NCI-H446 treated with DMSO at 0.1 percent for 48 hours (cell line): ENCODE data around the gene GATD1.

Experiments
- DNase-seq: peaks from one replicate; lab custom pipeline; 2025; lab: John Stamatoyannopoulos, UW

The GATD1 gene

GRCh38 chr11:812390-812789, 35.1 kb upstream of the GATD1 start:
- DNase-seq = no peak

DNA sequence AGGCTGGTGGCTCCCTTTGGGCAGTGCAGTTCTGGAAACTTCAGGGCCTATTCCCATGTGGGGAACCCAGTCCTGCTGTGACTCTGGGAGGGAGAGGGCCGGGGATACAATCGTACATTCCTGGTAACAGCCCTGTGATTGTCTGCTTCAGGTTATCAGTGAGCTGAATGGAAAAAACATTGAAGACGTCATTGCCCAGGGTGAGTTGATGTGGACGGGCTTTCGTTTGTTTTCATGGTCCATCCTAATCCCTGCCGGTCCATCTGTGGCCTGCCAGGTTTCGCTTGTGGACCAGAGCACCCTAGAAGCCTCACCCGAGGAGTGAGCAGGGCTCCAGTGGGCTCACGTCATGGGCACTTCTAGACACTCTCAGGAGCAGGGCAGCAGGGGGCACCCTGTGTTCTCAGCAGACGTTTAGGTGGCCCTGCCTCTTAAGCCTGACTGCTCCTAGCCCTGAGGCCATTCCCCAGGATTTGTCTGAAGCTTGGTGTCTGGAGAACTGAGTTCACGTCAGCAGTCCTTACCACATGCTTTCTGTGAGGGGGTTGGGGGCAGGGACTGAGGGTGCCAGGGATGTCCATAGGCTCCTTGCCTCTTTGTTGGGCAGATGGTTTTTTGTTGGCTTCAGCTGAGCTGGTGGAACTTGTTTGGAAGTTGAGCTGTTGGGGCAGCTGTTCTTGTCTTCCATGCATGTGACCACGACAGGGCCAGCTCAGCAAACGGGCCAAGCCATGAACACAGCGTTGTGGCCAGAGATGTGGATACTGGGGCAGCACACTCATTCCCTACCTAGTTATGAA, 34.4 kb upstream of the GATD1 start:
- no peak for DNase-seq

DNA sequence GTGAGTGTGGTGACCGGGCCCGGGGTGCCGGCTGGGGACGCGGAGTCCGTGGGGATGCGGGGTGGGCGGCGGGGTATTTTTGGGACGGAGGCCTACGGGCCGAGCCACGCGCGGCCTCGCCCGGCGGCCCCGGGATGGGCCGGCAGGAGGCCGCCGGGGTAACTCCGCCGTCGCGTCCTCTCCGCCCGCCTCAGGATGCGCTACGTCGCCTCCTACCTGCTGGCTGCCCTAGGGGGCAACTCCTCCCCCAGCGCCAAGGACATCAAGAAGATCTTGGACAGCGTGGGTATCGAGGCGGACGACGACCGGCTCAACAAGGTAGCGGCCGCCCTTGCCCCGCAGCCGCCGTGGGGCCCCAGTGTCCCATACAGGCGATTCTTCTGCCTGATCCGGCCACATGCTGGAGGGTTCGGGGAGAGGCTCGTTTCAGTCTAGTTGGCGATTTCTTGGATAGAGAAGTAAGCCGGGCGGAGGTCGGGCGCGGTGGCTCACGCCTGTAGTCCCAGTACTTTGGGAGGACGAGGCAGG, 32.8 kb upstream of the GATD1 start:
- no peak for DNase-seq

GRCh38 chr11:809287-810039, 32.2 kb upstream of the GATD1 start, which contains the start of gene RPLP2:
Gene RPLP2, plus strand, starts transcription at chr11:809967. Its CDS starts 268 bp downstream, at chr11:810235.
- peak; percentile 94 for DNase-seq

DNA sequence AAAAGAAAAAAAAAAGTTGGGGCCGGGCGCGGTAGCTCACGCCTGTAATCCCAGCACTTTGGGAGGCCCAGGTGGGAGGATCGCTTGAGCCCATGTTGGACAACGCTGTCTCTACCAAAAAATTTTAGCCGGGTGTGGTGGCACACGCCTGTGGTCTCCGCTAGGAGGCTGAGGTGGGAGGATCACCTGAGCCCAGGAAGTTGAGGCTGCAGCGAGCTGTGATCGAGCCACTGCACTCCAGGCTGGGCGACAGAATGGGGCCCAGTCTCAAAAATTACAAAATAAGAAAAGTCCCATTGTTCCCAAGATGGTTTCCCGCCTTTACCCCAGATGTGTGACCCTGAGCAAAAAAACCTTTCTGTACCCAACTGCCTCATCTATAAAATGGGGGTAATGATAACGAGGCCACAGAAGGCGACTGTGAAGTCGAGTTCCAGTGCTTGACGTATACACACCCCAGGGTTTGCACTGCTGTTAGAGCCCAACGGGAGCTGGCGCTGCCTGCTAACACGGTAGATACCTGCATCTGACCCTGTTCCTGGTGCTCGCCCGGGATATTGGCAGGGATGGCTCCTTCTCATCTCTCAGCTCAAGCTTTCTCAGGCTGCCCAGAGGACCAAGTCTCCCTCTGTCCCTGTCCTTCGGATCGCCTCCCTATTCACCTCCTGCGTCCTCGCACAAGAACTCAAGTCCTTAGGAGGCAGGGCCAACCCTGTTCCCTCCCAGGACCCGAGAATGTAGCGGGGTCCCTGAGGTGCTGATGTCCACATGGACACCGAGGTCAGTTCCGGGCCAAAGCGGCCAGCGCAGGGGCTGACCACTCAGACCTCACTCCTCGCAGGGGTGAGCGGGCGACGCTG, 31.4 kb upstream of the GATD1 start:
- no peak for DNase-seq

DNA sequence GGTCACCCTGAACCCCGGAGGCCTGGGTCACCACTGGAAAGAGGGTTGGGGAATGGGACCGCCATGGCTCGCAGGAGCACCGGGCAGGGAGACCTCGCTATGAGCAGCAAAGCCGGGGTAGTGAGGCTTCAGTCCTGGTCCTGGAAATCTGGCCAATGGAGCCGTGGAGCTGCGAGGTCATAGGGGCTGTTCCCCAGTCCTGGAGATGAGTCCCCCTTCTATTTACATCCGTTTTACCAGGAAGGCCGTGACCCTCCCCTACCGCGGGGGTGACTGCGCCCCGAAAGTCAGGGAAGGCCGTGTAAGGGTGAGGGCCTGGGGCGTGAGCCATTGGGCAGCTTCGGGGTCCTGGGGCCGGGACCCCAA, 27.3 kb upstream of the GATD1 start:
- DNase-seq = no peak

DNA sequence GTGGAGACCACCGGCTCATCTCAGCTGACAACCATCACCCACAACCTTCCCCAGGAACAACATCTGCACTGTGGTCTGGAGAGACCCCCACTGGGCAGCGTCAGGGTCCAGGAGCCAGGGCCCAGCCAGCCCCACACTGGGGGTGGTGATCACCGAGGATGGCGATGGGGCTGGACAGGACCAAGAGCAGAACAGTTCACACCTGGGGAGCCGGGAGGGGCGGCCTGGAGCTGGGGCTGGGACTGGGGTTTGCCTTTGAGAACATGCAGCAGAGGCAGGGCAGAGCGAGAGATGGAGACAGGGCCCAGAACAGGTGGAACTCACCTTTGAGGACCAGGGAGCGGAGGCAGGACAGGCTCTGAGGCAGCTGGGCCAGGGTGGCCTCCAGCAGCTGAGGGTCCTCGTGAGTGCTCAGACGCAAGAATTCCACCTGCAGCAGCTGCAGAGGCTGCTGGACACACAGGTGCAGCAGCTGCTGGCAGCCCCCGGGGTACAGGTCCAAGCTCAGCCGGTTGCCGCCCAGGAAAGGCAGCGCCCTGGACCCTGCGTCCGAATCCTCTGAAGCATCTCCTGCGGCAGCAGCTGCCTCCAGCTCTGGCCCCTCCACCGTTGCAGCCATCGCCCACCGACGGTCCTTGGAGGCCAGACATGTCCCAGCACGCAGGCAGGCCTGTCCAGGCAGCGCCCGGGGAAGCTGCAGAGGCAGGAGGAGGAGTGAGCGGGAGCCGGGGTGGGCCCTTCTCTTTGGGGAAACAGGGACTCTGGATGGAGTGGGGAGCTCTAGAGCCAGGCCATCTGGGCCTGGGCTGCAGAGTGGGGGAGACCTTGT, 26.7 kb upstream of the GATD1 start:
- DNase-seq = no peak

GRCh38 chr11:803467-803742, 26.1 kb upstream of the GATD1 start:
- no peak for DNase-seq

DNA sequence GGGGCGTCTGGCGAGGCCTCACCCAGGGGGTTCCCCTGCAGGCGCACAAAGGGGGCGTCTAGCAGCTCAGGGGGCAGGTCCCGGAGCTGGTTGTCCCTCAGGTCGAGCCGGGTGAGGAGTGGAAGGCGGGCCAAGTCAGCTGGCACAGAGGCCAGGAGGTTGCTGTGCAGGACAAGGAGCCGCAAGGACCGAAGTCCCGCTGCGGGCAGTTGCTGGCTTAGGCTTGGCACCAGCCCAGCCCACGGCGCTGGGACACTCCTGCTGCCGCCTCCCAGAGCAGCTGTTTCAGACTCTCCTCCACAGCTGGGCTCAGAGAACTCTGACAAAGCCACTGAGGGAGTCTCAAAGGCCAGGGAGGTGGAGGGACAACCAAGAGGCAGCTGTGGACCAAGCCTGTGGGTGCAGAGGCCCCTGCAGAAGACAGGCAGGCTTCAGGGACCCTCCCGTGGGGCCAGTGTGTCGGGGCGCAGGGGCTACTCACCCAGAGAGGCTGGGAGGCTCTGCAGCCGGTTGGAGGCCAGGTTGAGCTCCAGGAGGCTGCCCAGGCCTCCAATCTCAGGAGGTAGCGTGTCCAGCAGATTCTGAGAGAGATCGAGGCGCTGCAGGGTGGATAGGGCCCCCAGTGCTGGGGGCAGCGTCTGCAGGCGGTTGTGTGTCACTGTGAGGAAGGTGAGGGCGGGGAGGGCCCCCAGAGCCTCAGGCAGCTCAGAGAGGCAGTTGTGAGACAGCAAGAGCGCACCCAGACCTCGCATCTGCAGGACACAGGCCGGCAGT, 25.6 kb upstream of the GATD1 start:
- DNase-seq = no peak

DNA sequence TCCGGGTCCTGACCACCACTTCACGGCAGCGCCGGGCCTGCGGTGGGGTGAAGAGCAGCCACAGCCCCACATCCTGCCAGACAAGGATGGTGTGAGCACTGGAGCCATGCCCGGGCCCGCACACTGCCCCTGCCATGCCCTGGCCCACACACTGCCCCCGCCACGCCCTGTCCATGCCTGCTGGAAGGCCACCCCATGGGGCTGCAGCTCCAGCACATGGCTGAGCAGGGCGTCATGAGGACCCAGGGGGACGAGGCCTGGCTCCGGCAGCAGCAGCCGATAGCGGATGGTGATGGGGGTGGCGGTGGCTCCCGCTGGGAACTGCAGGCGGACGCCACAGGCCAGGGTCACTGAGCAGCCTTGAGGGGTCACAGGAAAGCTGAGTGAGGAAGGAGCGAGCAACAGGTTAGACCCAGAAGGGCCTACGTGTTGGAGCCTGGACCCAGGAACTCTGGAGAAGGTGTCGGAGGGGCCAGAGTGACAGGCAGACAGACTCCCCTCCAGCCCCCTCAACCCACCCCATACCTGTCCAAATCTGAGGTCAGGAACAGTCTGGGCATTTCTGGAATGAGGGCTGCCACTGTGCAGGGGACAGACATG, 24.8 kb upstream of the GATD1 start:
- no peak for DNase-seq

DNA sequence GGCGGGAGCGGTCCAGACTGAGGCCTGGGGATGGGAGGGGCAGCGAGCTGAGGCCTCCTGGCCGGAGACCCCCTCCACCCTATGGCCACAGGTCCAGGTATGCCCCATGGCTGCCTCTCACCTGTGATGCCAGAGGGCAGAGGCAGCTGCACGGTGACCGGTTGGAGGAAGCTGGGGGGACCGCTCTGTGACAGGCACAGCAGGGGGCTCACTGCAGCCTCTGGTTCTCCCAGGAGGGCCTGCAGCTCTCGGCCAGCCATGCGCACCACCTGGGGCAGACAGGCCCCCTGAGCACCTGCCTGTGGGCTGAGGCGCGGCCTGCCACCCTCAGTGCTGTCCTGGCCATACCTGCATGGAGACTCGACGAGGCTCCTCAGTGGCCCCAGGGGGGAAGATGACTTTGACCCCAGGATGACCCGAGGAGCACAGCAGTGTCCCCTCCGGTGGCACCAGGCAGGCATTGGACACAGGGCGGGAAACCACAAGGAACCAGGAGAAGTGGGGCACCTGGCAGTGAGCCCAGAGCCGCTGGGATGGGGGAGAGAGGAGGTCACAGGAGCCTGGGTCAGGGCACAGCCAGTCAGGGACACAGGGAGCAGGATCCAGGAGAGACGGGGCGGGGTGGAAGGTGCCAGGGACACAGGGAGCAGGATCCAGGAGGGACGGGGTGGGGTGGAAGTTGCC, 24.0 kb upstream of the GATD1 start:
- no peak for DNase-seq

- no peak for DNase-seq
These were observed 23.2 kb upstream of the GATD1 start for GRCh38 chr11:800473-800872.

GRCh38 chr11:799641-800316, 22.5 kb upstream of the GATD1 start:
- DNase-seq = no peak

- DNase-seq = peak; percentile 51
These were observed 20.9 kb upstream of the GATD1 start, which contains the start of gene SLC25A22 for GRCh38 chr11:798093-798713. Gene SLC25A22, minus strand, starts transcription at chr11:798281. Its CDS starts 3,275 bp downstream, at chr11:795006.

- DNase-seq = peak; percentile 69
These were observed 20.2 kb upstream of the GATD1 start for GRCh38 chr11:797296-798092.

GRCh38 chr11:796565-797295, 19.4 kb upstream of the GATD1 start:
- no peak for DNase-seq
